Measurements from ENCODE around the gene RNF213. TPM values are rescaled to one million over a fixed set of nuclear protein-coding genes. Genes with fewer than 3 reads are reported as not detected.

RNF213 gene
- total and polyA plus RNA-seq, 12 donors = 51.1 to 182 (median 122) TPM

DNA sequence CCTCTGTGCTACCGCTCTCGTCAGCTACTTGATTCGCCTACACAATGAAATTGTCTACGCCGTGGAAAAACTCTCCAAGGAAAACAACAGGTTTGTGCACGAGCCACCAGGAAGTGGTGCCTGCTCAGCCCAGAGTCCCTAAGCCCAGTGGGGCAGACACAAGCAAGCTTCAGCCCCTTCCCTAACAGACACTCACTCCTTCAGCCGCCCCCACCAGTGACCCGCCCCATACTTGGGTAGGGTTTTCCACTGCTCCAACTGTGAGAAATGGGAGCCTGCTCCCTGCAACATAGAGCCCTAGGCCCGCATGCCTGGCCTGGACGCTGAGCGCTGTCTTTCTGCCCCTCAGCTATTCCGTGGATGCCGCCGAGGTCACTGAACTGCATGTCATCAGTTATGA is 125.7 kb downstream of the RNF213 start:
- DNase-seq = no peak
- TF ChIP-seq, protein P1, sequence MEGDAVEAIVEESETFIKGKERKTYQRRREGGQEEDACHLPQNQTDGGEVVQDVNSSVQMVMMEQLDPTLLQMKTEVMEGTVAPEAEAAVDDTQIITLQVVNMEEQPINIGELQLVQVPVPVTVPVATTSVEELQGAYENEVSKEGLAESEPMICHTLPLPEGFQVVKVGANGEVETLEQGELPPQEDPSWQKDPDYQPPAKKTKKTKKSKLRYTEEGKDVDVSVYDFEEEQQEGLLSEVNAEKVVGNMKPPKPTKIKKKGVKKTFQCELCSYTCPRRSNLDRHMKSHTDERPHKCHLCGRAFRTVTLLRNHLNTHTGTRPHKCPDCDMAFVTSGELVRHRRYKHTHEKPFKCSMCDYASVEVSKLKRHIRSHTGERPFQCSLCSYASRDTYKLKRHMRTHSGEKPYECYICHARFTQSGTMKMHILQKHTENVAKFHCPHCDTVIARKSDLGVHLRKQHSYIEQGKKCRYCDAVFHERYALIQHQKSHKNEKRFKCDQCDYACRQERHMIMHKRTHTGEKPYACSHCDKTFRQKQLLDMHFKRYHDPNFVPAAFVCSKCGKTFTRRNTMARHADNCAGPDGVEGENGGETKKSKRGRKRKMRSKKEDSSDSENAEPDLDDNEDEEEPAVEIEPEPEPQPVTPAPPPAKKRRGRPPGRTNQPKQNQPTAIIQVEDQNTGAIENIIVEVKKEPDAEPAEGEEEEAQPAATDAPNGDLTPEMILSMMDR (IDR thresholded peaks at IDR 0.05) = no peak
- no peak for TF ChIP-seq POLR2A (IDR thresholded peaks at IDR 0.05)
- Histone ChIP-seq H3K9me3 (replicated peaks in 1 of 3) (no peaks in the 10 kb centered on the region), H3K4me1 (replicated peaks in 1 of 2) (peaks cover 0 to 3% of the 10 kb centered on the region in 2 donors), H3K27me3 (no peaks in the 10 kb centered on the region), H3K36me3 (replicated peaks in 1 of 2) (peaks cover 0 to 100% of the 10 kb centered on the region in 2 donors), H3K4me3 (no peak overlapping the region), H3K27ac (no peak overlapping the region)
- intact Hi-C loops (cut with DNase I) = loop anchor here (10.0 kb wide), 2 partner anchors 242 to 252 kb away; partner anchors contain the start of gene EIF4A3 (in 1 of the 2)
- WGBS, 4 donors = 89 to 94% (median 92%) methylated on average over 12 to 14 of the region's 14 CpGs

DNA sequence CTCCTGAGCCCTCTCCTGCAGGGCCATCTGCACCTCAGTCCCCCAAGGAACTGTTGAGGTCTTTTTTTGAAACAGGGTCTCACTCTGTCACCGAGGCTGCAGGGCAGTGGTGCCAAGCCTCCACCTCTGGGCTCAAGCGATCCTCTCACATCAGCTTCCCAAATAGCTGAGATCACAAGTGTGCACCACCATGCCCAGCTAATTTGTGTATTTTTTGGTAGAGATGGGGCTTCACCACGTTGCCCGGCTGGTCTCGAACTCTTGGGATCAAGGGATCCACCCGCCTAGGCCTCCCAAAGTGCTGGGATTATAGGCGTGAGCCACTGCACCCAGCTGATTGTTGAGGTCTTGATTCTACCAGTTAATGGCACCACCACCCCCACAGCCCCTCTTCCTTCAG is 126.4 kb downstream of the RNF213 start:
- Histone ChIP-seq H3K9me3 (replicated peaks in 1 of 3) (no peaks in the 10 kb centered on the region), H3K4me3 (no peak overlapping the region), H3K4me1 (replicated peaks in 1 of 2) (peaks cover 0 to 3% of the 10 kb centered on the region in 2 donors), H3K27ac (no peak overlapping the region), H3K27me3 (no peaks in the 10 kb centered on the region), H3K36me3 (replicated peaks in 1 of 2) (peaks cover 0 to 95% of the 10 kb centered on the region in 2 donors)
- TF ChIP-seq, protein P1 (IDR thresholded peaks at IDR 0.05) = no peak
- no peak for TF ChIP-seq POLR2A (IDR thresholded peaks at IDR 0.05)
- 93 to 97% (median 95%) methylated on average over 7 of the region's 7 CpGs for WGBS, 4 donors
- intact Hi-C loops (cut with DNase I) = loop anchor here (10.0 kb wide), 2 partner anchors 242 to 252 kb away; partner anchors contain the start of gene EIF4A3 (in 1 of the 2)
- DNase-seq = no peak

DNA sequence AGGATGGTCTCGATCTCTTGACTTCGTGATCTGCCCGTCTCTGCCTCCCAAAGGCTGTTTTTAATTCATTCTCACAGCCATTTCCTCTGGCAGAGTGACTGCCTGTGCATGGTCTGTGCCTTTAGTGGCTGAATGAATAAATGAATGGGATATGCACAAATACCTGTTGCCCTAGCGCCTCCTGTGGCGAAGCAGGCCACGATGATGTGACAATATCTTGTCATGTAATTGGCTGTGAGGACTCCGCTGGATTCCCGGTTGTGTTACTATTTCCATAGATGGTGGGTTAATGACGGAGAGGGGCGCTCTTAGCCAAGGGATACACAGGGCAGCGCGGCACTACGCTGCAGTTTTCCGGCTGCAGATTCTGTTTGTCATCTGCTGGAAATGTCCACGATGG is 127.5 kb downstream of the RNF213 start:
- Histone ChIP-seq H3K27ac (no peak overlapping the region), H3K36me3 (replicated peaks in 1 of 2) (peaks cover 0 to 93% of the 10 kb centered on the region in 2 donors), H3K27me3 (no peaks in the 10 kb centered on the region), H3K9me3 (replicated peaks in 1 of 3) (no peaks in the 10 kb centered on the region), H3K4me1 (replicated peaks in 1 of 2) (peaks cover 0 to 3% of the 10 kb centered on the region in 2 donors), H3K4me3 (no peak overlapping the region)
- TF ChIP-seq, protein P1 (IDR thresholded peaks at IDR 0.05) = no peak
- TF ChIP-seq POLR2A (IDR thresholded peaks at IDR 0.05) = no peak
- WGBS, 4 donors = 92 to 96% (median 94%) methylated on average over 15 of the region's 15 CpGs
- DNase-seq = no peak
- intact Hi-C loops (cut with DNase I) = loop anchor here (10.0 kb wide), 2 partner anchors 243 to 253 kb away; partner anchors contain the start of gene EIF4A3 (in 1 of the 2)

DNA sequence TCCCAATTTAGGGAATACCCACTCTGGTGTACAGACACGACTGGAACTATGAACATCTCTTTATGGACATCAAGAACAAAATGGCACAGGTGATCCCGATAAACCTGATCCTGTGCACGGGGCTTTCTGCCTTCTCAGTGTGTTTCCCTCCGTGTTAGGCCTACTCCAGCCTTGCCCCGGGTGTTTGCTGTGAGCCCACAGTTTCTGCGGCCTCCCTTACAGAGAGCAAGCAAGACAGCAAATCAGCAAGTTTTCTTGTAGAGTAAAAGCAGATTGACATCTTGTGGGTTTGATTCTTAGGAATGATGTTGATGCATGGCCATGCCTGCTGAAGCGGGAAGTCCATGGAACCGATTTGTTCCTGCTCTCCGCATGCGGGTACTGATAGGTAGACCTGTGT is 127.9 kb downstream of the RNF213 start:
- no peak overlapping the region for H3K27ac ChIP-seq
- peaks cover 0 to 92% of the 10 kb centered on the region in 2 donors for H3K36me3 ChIP-seq (replicated peaks in 1 of 2)
- WGBS, 4 donors = 85 to 96% (median 94%) methylated on average over 10 of the region's 10 CpGs
- no peaks in the 10 kb centered on the region for H3K27me3 ChIP-seq
- no peak overlapping the region for H3K4me3 ChIP-seq
- no peak for TF ChIP-seq POLR2A (IDR thresholded peaks at IDR 0.05)
- TF ChIP-seq, protein P1 (IDR thresholded peaks at IDR 0.05) = no peak
- peaks cover 0 to 4% of the 10 kb centered on the region in 2 donors for H3K4me1 ChIP-seq (replicated peaks in 1 of 2)
- intact Hi-C loops (cut with DNase I) = loop anchor here (10.0 kb wide), 2 partner anchors 244 to 254 kb away; partner anchors contain the start of gene EIF4A3 (in 1 of the 2)
- DNase-seq = no peak
- H3K9me3 ChIP-seq (replicated peaks in 1 of 3) = no peaks in the 10 kb centered on the region

All from adrenal gland (tissue), 12 donors.